SK-N-SH (cell line): ENCODE results near the gene TMPRSS13. TPM values are rescaled to one million over a fixed set of nuclear protein-coding genes. Genes with fewer than 3 reads are reported as not detected.

Experiments
- CTCF ChIA-PET: fragments of 300-600, 350-600 bp; formaldehyde crosslinking; extraction: SDS; loops from one replicate; lab custom pipeline; 2021; lab: Yijun Ruan, JAX
- POLR2A ChIA-PET: fragments of 350-600 bp; sonication (Branson Sonifier 250); formaldehyde crosslinking; extraction: SDS; loops from one replicate; lab custom pipeline; 2020; ENCODE audit warnings: antibody characterized with exemption, inconsistent platforms; lab: Yijun Ruan, JAX
- DNase-seq: peaks from one replicate; pipeline ENCODE4 v3.0.0; 2012
- H2AFZ ChIP-seq: fragments of 200-600 bp; sonication (generic); 2 replicates; pipeline ENCODE4 v1.8.1; 2016; ENCODE audit warnings: antibody characterized with exemption, mild to moderate bottlenecking, low read depth
- H3F3A ChIP-seq: fragments of 200-600 bp; sonication (generic); replicated peaks from 2 replicates; pipeline ENCODE3; 2016; ENCODE audit warnings: antibody characterized with exemption, mild to moderate bottlenecking; ENCODE audit not compliant: insufficient read depth
- H3K27ac ChIP-seq, 2 experiments: fragments of 200-500 bp in 1 of 2; fragments of 200-600 bp in 1 of 2; sonication (Bioruptor generic) in 1 of 2; sonication (generic), shearing (Covaris generic) in 1 of 2; 2 replicates each; pipeline versions ENCODE4 v1.5.1 to v1.6.1; 2014 to 2016; ENCODE audit warnings: low read depth in 2 of 2, inconsistent platforms in 1 of 2, low read length in 1 of 2, mild to moderate bottlenecking in 1 of 2, mixed read lengths in 1 of 2
- H3K27me3 ChIP-seq: fragments of 200-600 bp; sonication (generic), shearing (Covaris generic); 2 replicates; pipeline ENCODE4 v1.6.1; 2016; ENCODE audit warnings: mixed run types; ENCODE audit not compliant: insufficient read depth
- H3K36me3 ChIP-seq, 2 experiments: fragments of 200-500 bp in 1 of 2; fragments of 200-600 bp in 1 of 2; sonication (Bioruptor generic) in 1 of 2; sonication (generic) in 1 of 2; replicated peaks in 1 of 2; 2 replicates each; pipeline versions ENCODE3 to v1.5.1; 2014 to 2016; ENCODE audit warnings: low read length in 1 of 2, mild to moderate bottlenecking in 1 of 2; ENCODE audit not compliant: insufficient read depth in 2 of 2, control insufficient read depth in 1 of 2
- H3K4me1 ChIP-seq, 2 experiments: fragments of 200-500 bp in 1 of 2; fragments of 200-600 bp in 1 of 2; sonication (Bioruptor generic) in 1 of 2; sonication (generic), shearing (Covaris generic) in 1 of 2; 2 replicates each; pipeline versions ENCODE4 v1.5.1 to v1.6.1; 2014 to 2016; ENCODE audit warnings: low read depth in 1 of 2, low read length in 1 of 2, mixed run types in 1 of 2; ENCODE audit not compliant: insufficient read depth in 2 of 2, control insufficient read depth in 1 of 2
- H3K4me2 ChIP-seq: fragments of 200-600 bp; sonication (generic), shearing (Covaris generic); 2 replicates; pipeline ENCODE4 v1.6.1; 2017; ENCODE audit warnings: mixed run types
- H3K4me3 ChIP-seq, 2 experiments: fragments of 200-500 bp in 1 of 2; fragments of 200-600 bp in 1 of 2; sonication (Bioruptor generic) in 1 of 2; sonication (generic), shearing (Covaris generic) in 1 of 2; 2 replicates each; pipeline versions ENCODE4 v1.5.1 to v1.8.1; 2014 to 2016; ENCODE audit warnings: low read depth in 2 of 2, inconsistent platforms in 1 of 2, low read length in 1 of 2, mild to moderate bottlenecking in 1 of 2, mixed read lengths in 1 of 2, moderate library complexity in 1 of 2
- H3K79me2 ChIP-seq: fragments of 200-600 bp; sonication (generic); 2 replicates; pipeline ENCODE4 v1.8.1; 2017; ENCODE audit warnings: mild to moderate bottlenecking; ENCODE audit not compliant: insufficient read depth
- H3K9ac ChIP-seq: fragments of 200-600 bp; sonication (generic); 2 replicates; pipeline ENCODE4 v1.6.1; 2017; ENCODE audit warnings: mixed run types
- H3K9me2 ChIP-seq: fragments of 200-600 bp; sonication (generic); 2 replicates; pipeline ENCODE4 v1.6.1; 2017; ENCODE audit warnings: mixed run types
- H3K9me3 ChIP-seq: fragments of 200-600 bp; sonication (generic); 2 replicates; pipeline ENCODE4 v1.6.1; 2017; ENCODE audit warnings: mixed run types, mild to moderate bottlenecking, moderate library complexity
- H4K20me1 ChIP-seq: fragments of 200-600 bp; sonication (generic); 2 replicates; pipeline ENCODE4 v1.6.1; 2017; ENCODE audit warnings: mild to moderate bottlenecking, mixed run types; ENCODE audit not compliant: insufficient read depth
- ELF1 ChIP-seq: IDR thresholded peaks from 2 replicates; pipeline ENCODE4 v1.4.0; 2012
- FOXJ3 ChIP-seq: sonication (generic); formaldehyde crosslinking; IDR thresholded peaks from 2 replicates; pipeline ENCODE4 v1.5.1; 2020; ENCODE audit warnings: mild to moderate bottlenecking, missing genetic modification reagents
- IRF3 ChIP-seq: fragments of 150-350 bp; IDR thresholded peaks from 2 replicates; pipeline ENCODE4 v1.6.1; 2016; ENCODE audit warnings: mild to moderate bottlenecking, low read depth, low read length
- JUND ChIP-seq: IDR thresholded peaks from 2 replicates; pipeline ENCODE4 v1.4.0; 2012
- NRF1 ChIP-seq: IDR thresholded peaks from 2 replicates; pipeline ENCODE4 v1.6.1; 2012; ENCODE audit warnings: low read depth, mild to moderate bottlenecking, low read length
- POLR2AphosphoS5 ChIP-seq: IDR thresholded peaks from 2 replicates; pipeline ENCODE4 v1.6.1; 2012; ENCODE audit warnings: low read depth, low read length
- RCOR1 ChIP-seq: fragments of 150-350 bp; IDR thresholded peaks from 2 replicates; pipeline ENCODE4 v1.6.1; 2017; ENCODE audit warnings: antibody characterized with exemption, low read length
- RFX5 ChIP-seq: IDR thresholded peaks from 2 replicates; pipeline ENCODE4 v1.6.1; 2012; ENCODE audit warnings: mild to moderate bottlenecking, improper control_type of control experiment, low read length
- SMC3 ChIP-seq: IDR thresholded peaks from 2 replicates; pipeline ENCODE4 v1.6.1; 2012; ENCODE audit warnings: low read depth, low read length, improper control_type of control experiment
- TAF1 ChIP-seq: IDR thresholded peaks from 2 replicates; pipeline ENCODE4 v1.6.1; 2012; ENCODE audit warnings: low read depth, mild to moderate bottlenecking, low read length, moderate library complexity, borderline replicate concordance
- TEAD4 ChIP-seq: IDR thresholded peaks from 2 replicates; pipeline ENCODE4 v1.4.0; 2012; ENCODE audit warnings: mild to moderate bottlenecking, borderline replicate concordance; ENCODE audit not compliant: insufficient read depth
- USF1 ChIP-seq: IDR thresholded peaks from 2 replicates; pipeline ENCODE4 v1.4.0; 2012; ENCODE audit warnings: low read depth, borderline replicate concordance
- USF2 ChIP-seq: fragments of 150-350 bp; IDR thresholded peaks from 2 replicates; pipeline ENCODE4 v1.6.1; 2017; ENCODE audit warnings: antibody characterized with exemption, low read length, low read depth, borderline replicate concordance
- ZBTB33 ChIP-seq: IDR thresholded peaks from 2 replicates; pipeline ENCODE4 v1.4.0; 2012; ENCODE audit warnings: low read depth, borderline replicate concordance
- WGBS: methylation state at CpG from one replicate; pipeline ENCODE4 v1.1.6; 2017; ENCODE audit warnings: low lambda C conversion rate; 5-methylcytosine and 5-hydroxymethylcytosine counted together
- polyA plus RNA-seq, 3 experiments: library from polyadenylated mRNA; depleted of rRNA; stranded (reverse); fragments of >200 nt; gene quantifications; 2 replicates each; pipeline ENCODE4 v1.2.3, GENCODE V29; 2012

The TMPRSS13 gene
- polyA plus RNA-seq, 1 of the 3 experiments (the other 2 are of a cell fraction), result not detected

GRCh38 chr11:117946156-117946841 lies 17.1 kb upstream of the TMPRSS13 start:
- Histone ChIP-seq H3K9ac (no peak overlapping the region), H2AFZ (no peak overlapping the region), H3F3A (no peaks in the 10 kb centered on the region), H4K20me1 (no peaks in the 10 kb centered on the region), H3K27ac (no peak overlapping the region), H3K9me3 (no peaks in the 10 kb centered on the region), H3K4me2 (no peak overlapping the region), H3K4me3 (no peak overlapping the region; a peak in 1 of 4 replicates), H3K4me1 (no peaks in the 10 kb centered on the region; a peak in 1 of 4 replicates), H3K27me3 (no peaks in the 10 kb centered on the region; the same call in 1 of the 2 replicates), H3K36me3 (no peaks in the 10 kb centered on the region), H3K9me2 (no peaks in the 10 kb centered on the region), H3K79me2 (no peaks in the 10 kb centered on the region)
- ChIA-PET CTCF (interaction anchor here (0.6 to 15.1 kb wide), 84 partner anchors 8 to 720 kb away, joined by 3 to 481 read pairs (median 6); partner anchors contain the start of genes FXYD2, FXYD6, IL10RA and SMIM35), POLR2A (interaction anchor here (0.8 to 1.2 kb wide), 5 partner anchors 69 to 113 kb away, joined by 3 to 4 read pairs (median 3); no protein-coding TSS in a partner anchor)
- WGBS, result 61% methylated on average over 5 of the region's 5 CpGs
- no peak for DNase-seq
- TF ChIP-seq JUND (no peak), USF1 (no peak), TAF1 (no peak), ZBTB33 (no peak), ELF1 (no peak), POLR2AphosphoS5 (no peak), RFX5 (no peak), SMC3 (no peak), IRF3 (no peak), FOXJ3 (CRISPR knock-in tag) (no peak), TEAD4 (no peak), NRF1 (no peak), USF2 (no peak), RCOR1 (no peak)
